Cardiac fibroblast (primary cell): Measurements from ENCODE around the gene IL22RA1.

Source experiments
- DNase-seq, 2 donors: peaks; one replicate each; pipeline versions ENCODE4 v3.0.0 to v3.0.0-alpha.2; 2010; ENCODE audit warnings: low read depth in 2 of 2
- H3K4me3 ChIP-seq, 2 donors: replicated peaks in 1 of 2; 1 replicate in 1 of 2; 2 replicates in 1 of 2; pipeline ENCODE4 v1.5.1; 2011; ENCODE audit warnings: low read depth in 2 of 2, low read length in 2 of 2, mild to moderate bottlenecking in 2 of 2, moderate library complexity in 1 of 2
- CTCF ChIP-seq: IDR thresholded peaks from one replicate; pipeline ENCODE4 v1.5.1; 2011; ENCODE audit warnings: low read depth, mild to moderate bottlenecking, low read length, inconsistent platforms

The IL22RA1 gene

GRCh38 chr1:24139841-24140425, 3.0 kb downstream of the IL22RA1 start:
- H3K4me3 ChIP-seq = no peak overlapping the region
- no peak for DNase-seq
- TF ChIP-seq CTCF = no peak

GRCh38 chr1:24139222-24139489, 3.8 kb downstream of the IL22RA1 start:
- DNase-seq = no peak
- no peak for TF ChIP-seq CTCF
- H3K4me3 ChIP-seq = no peak overlapping the region

- TF ChIP-seq CTCF = no peak
- H3K4me3 ChIP-seq = no peak overlapping the region
- no peak for DNase-seq
These were observed 4.3 kb downstream of the IL22RA1 start for GRCh38 chr1:24138476-24139221.

- TF ChIP-seq CTCF = no peak
- no peak overlapping the region for H3K4me3 ChIP-seq
- DNase-seq = no peak
These were observed 5.9 kb downstream of the IL22RA1 start for GRCh38 chr1:24136956-24137539.

GRCh38 chr1:24134376-24134775, 8.6 kb downstream of the IL22RA1 start:
- H3K4me3 ChIP-seq = no peak overlapping the region
- no peak for TF ChIP-seq CTCF
- DNase-seq = no peak

- no peak overlapping the region for H3K4me3 ChIP-seq
- no peak for TF ChIP-seq CTCF
- DNase-seq = no peak
These were observed 9.1 kb downstream of the IL22RA1 start for GRCh38 chr1:24133819-24134218.
